K562 (cell line): ENCODE measurements around the gene FKBP8. TPM values are rescaled to one million over a fixed set of nuclear protein-coding genes. Genes with fewer than 3 reads are reported as not detected.

Source experiments
- BRD4 ChIP-seq: fragments of 200-600 bp; sonication (generic); IDR thresholded peaks from 2 replicates; pipeline ENCODE4 v1.6.1; 2017; ENCODE audit warnings: inconsistent platforms
- CBFB ChIP-seq: sonication (generic); formaldehyde crosslinking; IDR thresholded peaks from 2 replicates; pipeline ENCODE4 v1.4.0; 2020; ENCODE audit warnings: mild to moderate bottlenecking, missing genetic modification reagents
- CBX1 ChIP-seq: sonication (generic); IDR thresholded peaks from 2 replicates; pipeline ENCODE4 v1.6.1; 2016; ENCODE audit warnings: antibody characterized with exemption, low read depth, mild to moderate bottlenecking
- DLX4 ChIP-seq: fragments of 250-450 bp; sonication (Bioruptor Pico); IDR thresholded peaks from 2 replicates; pipeline ENCODE4 v1.6.1; 2021; ENCODE audit warnings: mild to moderate bottlenecking
- FOS ChIP-seq: IDR thresholded peaks from 3 replicates; pipeline ENCODE4 v1.6.1; 2011; ENCODE audit not compliant: insufficient read length; ENCODE audit errors: extremely low read depth
- GTF2F1 ChIP-seq: IDR thresholded peaks from 2 replicates; pipeline ENCODE4 v1.6.1; 2011; ENCODE audit warnings: low read depth, low read length, improper control_type of control experiment
- IFI16 ChIP-seq: fragments of 250-450 bp; sonication (Bioruptor Pico); IDR thresholded peaks from 2 replicates; pipeline ENCODE4 v2.1.2; 2022; ENCODE audit warnings: mild to moderate bottlenecking, inconsistent platforms
- KLF10 ChIP-seq: fragments of 250-450 bp; sonication (Bioruptor Pico); IDR thresholded peaks from 2 replicates; pipeline ENCODE4 v1.6.1; 2021; ENCODE audit warnings: matching md5 sums
- MCM2 ChIP-seq: fragments of 450-650 bp; IDR thresholded peaks from 2 replicates; pipeline ENCODE4 v1.6.1; 2017; ENCODE audit warnings: low read depth, mild to moderate bottlenecking
- MED1 ChIP-seq: sonication (generic); formaldehyde crosslinking; IDR thresholded peaks from 2 replicates; pipeline ENCODE4 v1.8.1; 2023; ENCODE audit warnings: missing genetic modification reagents, borderline replicate concordance
- PML ChIP-seq: IDR thresholded peaks from 2 replicates; pipeline ENCODE4 v1.6.1; 2012; ENCODE audit warnings: low read length, inconsistent platforms
- PTTG1 ChIP-seq: fragments of 450-650 bp; IDR thresholded peaks from 2 replicates; pipeline ENCODE4 v1.6.1; 2016; ENCODE audit warnings: low read depth, mild to moderate bottlenecking, missing genetic modification characterization, missing compliant biosample characterization
- SFPQ ChIP-seq: fragments of 200-400 bp; formaldehyde crosslinking; IDR thresholded peaks from 2 replicates; pipeline ENCODE4 v1.6.1; 2017; ENCODE audit warnings: mild to moderate bottlenecking, low read depth, low read length, moderate library complexity
- SMARCA5 ChIP-seq: fragments of 450-650 bp; IDR thresholded peaks from 2 replicates; pipeline ENCODE4 v1.6.1; 2016
- SREBF2 ChIP-seq: sonication (generic); formaldehyde crosslinking; IDR thresholded peaks from 2 replicates; pipeline ENCODE4 v1.4.0; 2020; ENCODE audit warnings: mild to moderate bottlenecking, missing genetic modification reagents
- SUPT5H ChIP-seq: fragments of 450-650 bp; IDR thresholded peaks from 2 replicates; pipeline ENCODE4 v1.6.1; 2016
- ZFP36 ChIP-seq: fragments of 150-350 bp; IDR thresholded peaks from 2 replicates; pipeline ENCODE4 v1.6.1; 2018; ENCODE audit warnings: low read length, low read depth; ENCODE audit not compliant: partially characterized antibody
- ZNF253 ChIP-seq: fragments of 250-450 bp; sonication (Bioruptor Pico); conservative IDR thresholded peaks from 2 replicates; pipeline ENCODE4 v1.6.1; 2021; ENCODE audit warnings: mild to moderate bottlenecking
- ZNF785 ChIP-seq: fragments of 250-450 bp; sonication (Bioruptor Pico); IDR thresholded peaks from 2 replicates; pipeline ENCODE4 v1.4.0; 2020; ENCODE audit warnings: mild to moderate bottlenecking
- polyA plus RNA-seq, 8 experiments: library from polyadenylated mRNA; depleted of rRNA in 4 of 8; stranded (reverse) in 5 of 8; unstranded in 3 of 8; fragments of >200 nt; fragmentation: Nextera tagmentation in 2 of 8; fragmentation: Illumina TruSeq in 1 of 8; extraction: Ambion mirVana in 2 of 8; extraction: Trizol in 1 of 8; gene quantifications; 2 replicates each; pipeline versions ENCODE4 v1.2.1 to v1.2.3, GENCODE V29; 2011 to 2014; ENCODE audit warnings: inconsistent platforms in 1 of 8, missing spikeins in 1 of 8
- total RNA-seq, 7 experiments: library from RNA; depleted of rRNA in 6 of 7; stranded (reverse); fragments of >200 nt in 6 of 7; fragmentation: Illumina TruSeq in 2 of 7; extraction: Trizol in 2 of 7; gene quantifications; 2 replicates each; pipeline versions ENCODE4 v1.2.1 to v1.2.3, GENCODE V29; 2011 to 2021; ENCODE audit warnings: low replicate concordance in 1 of 7
- TF ChIP-seq, protein P1 (sequence below): IDR thresholded peaks from 2 replicates; pipeline ENCODE4 v1.6.1; 2016; ENCODE audit warnings: missing genetic modification characterization, missing compliant biosample characterization
- TF ChIP-seq, protein P2 (sequence below): fragments of 450-650 bp; IDR thresholded peaks from 2 replicates; pipeline ENCODE4 v1.6.1; 2016
- TF ChIP-seq, protein P3 (sequence below): fragments of 250-450 bp; sonication (Bioruptor Pico); IDR thresholded peaks from 2 replicates; pipeline ENCODE4 v1.5.0; 2021; ENCODE audit warnings: mild to moderate bottlenecking, borderline replicate concordance

Gene FKBP8
- total and polyA plus RNA-seq, 9 of the 15 experiments (the other 6 are each of a cell fraction or from before 2014, with no cell fraction given): 0.46 to 236 (median 104) TPM

DNA sequence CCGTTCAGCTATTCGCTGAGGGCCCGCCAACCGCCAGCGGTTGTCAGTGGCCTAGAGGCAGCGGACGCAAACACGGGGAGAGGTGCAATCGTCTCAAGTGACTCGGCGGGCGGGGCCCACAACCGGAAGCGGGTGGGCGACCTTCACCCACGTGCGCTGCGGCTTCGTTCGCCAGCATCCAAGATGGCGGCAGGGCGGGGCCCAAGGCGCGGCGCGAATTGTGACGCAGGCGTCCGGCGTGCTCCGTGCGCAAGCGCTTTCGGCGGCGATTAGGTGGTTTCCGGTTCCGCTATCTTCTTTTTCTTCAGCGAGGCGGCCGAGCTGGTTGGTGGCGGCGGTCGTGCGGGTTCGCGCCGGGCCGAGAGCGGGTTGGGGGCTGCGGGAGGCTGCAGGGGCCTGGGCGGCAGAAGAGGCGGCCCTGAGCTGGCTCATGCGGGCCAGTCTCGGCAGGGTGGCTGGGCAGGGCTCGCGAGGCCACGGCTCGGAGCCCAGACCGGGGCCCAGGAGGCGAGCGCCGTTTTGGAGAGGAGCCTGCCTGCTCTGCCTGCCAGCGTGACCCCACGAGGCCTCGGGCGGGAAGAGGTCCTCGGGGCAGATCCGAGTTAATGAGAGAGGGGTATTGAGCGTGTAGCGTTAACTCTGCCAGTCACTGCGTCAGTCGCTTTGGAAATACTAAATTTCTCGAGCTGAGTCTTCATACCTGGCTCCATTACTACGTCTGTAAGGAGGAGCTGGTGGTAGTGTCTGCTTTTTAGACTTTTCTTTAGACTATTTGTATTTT lies 28.4 kb upstream of the FKBP8 start, which contains the start of gene UBA52 (continued):
- TF ChIP-seq, protein P1, sequence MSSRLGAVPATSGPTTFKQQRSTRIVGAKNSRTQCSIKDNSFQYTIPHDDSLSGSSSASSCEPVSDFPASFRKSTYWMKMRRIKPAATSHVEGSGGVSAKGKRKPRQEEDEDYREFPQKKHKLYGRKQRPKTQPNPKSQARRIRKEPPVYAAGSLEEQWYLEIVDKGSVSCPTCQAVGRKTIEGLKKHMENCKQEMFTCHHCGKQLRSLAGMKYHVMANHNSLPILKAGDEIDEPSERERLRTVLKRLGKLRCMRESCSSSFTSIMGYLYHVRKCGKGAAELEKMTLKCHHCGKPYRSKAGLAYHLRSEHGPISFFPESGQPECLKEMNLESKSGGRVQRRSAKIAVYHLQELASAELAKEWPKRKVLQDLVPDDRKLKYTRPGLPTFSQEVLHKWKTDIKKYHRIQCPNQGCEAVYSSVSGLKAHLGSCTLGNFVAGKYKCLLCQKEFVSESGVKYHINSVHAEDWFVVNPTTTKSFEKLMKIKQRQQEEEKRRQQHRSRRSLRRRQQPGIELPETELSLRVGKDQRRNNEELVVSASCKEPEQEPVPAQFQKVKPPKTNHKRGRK (tag): no peak
- TF ChIP-seq SREBF2 (CRISPR knock-in tag) (no peak), PML (peak; percentile 77), GTF2F1 (peak; percentile 67; the same call in 1 of the 2 replicates), PTTG1 (tag) (no peak), BRD4 (0 out of 2 replicates have a peak, but pooled peaks have one; percentile 58), MCM2 (no peak), SUPT5H (peak; percentile 98), ZNF785 (no peak), CBFB (0 out of 2 replicates have a peak, but pooled peaks have one; percentile 51), CBX1 (peak; percentile 33; the same call in 1 of the 2 replicates), IFI16 (CRISPR knock-in tag) (no peak), ZNF253 (CRISPR knock-in tag) (no peak), DLX4 (CRISPR knock-in tag) (no peak), MED1 (no peak), SFPQ (no peak), FOS (no peak), SMARCA5 (no peak), ZFP36 (no peak), KLF10 (CRISPR knock-in tag) (no peak)
- TF ChIP-seq, protein P2, sequence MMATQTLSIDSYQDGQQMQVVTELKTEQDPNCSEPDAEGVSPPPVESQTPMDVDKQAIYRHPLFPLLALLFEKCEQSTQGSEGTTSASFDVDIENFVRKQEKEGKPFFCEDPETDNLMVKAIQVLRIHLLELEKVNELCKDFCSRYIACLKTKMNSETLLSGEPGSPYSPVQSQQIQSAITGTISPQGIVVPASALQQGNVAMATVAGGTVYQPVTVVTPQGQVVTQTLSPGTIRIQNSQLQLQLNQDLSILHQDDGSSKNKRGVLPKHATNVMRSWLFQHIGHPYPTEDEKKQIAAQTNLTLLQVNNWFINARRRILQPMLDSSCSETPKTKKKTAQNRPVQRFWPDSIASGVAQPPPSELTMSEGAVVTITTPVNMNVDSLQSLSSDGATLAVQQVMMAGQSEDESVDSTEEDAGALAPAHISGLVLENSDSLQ: peak; percentile 35; the same call in 1 of the 2 replicates
- TF ChIP-seq, protein P3, sequence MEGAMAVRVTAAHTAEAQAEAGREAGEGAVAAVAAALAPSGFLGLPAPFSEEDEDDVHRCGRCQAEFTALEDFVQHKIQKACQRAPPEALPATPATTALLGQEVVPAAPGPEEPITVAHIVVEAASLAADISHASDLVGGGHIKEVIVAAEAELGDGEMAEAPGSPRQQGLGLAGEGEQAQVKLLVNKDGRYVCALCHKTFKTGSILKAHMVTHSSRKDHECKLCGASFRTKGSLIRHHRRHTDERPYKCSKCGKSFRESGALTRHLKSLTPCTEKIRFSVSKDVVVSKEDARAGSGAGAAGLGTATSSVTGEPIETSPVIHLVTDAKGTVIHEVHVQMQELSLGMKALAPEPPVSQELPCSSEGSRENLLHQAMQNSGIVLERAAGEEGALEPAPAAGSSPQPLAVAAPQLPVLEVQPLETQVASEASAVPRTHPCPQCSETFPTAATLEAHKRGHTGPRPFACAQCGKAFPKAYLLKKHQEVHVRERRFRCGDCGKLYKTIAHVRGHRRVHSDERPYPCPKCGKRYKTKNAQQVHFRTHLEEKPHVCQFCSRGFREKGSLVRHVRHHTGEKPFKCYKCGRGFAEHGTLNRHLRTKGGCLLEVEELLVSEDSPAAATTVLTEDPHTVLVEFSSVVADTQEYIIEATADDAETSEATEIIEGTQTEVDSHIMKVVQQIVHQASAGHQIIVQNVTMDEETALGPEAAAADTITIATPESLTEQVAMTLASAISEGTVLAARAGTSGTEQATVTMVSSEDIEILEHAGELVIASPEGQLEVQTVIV (CRISPR knock-in tag): no peak
